Neural crest cell (in vitro differentiated cells): ENCODE measurements around the gene EMC6. TPM values are rescaled to one million over a fixed set of nuclear protein-coding genes. Genes with fewer than 3 reads are reported as not detected.

Source experiments
- DNase-seq: peaks from one replicate; pipeline ENCODE4 v3.0.0; 2021; ENCODE audit warnings: low read depth, mixed read lengths, low spot score
- H3K27ac Mint-ChIP-seq: one replicate; pipeline ENCODE4 v1.8.0; 2021; ENCODE audit warnings: mild to moderate bottlenecking, mixed read lengths; ENCODE audit not compliant: unreplicated experiment
- H3K27me3 Mint-ChIP-seq: 2 replicates; pipeline ENCODE4 v1.8.0; 2021; ENCODE audit warnings: low read depth, mild to moderate bottlenecking, mixed read lengths
- H3K36me3 Mint-ChIP-seq: 2 replicates; pipeline ENCODE4 v1.8.0; 2021; ENCODE audit warnings: low read depth, mild to moderate bottlenecking, mixed read lengths
- H3K4me1 Mint-ChIP-seq: 2 replicates; pipeline ENCODE4 v1.8.0; 2021; ENCODE audit warnings: mixed read lengths
- H3K4me3 Mint-ChIP-seq: one replicate; pipeline ENCODE4 v1.8.0; 2021; ENCODE audit warnings: mild to moderate bottlenecking, mixed read lengths
- H3K9me3 Mint-ChIP-seq: 2 replicates; pipeline ENCODE4 v1.8.0; 2021; ENCODE audit warnings: mixed read lengths
- CTCF ChIP-seq: fragments of 200-600 bp; sonication (generic); conservative IDR thresholded peaks from 2 replicates; pipeline ENCODE4 v1.5.0; 2021; ENCODE audit warnings: antibody characterized with exemption, mild to moderate bottlenecking
- total RNA-seq: library from RNA; stranded (reverse); gene quantifications from 2 replicates; pipeline ENCODE4 v1.2.1, GENCODE V29; 2021

Gene EMC6
- total RNA-seq, 1 donor from 2014 or later: 53.4 TPM

- H3K4me3 Mint-ChIP-seq: no peak overlapping the region
- H3K27me3 Mint-ChIP-seq: peaks cover 25% of the 10 kb centered on the region
- H3K36me3 Mint-ChIP-seq: no peaks in the 10 kb centered on the region
- DNase-seq: no peak
- peak overlapping the region; percentile 54 for H3K27ac Mint-ChIP-seq
- TF ChIP-seq CTCF: no peak
- no peaks in the 10 kb centered on the region for H3K9me3 Mint-ChIP-seq
- H3K4me1 Mint-ChIP-seq: peaks cover under 1% of the 10 kb centered on the region
Observed at GRCh38 chr17:3689262-3690093, 20.9 kb downstream of the EMC6 start.

- H3K36me3 Mint-ChIP-seq: no peaks in the 10 kb centered on the region
- DNase-seq: no peak
- no peaks in the 10 kb centered on the region for H3K9me3 Mint-ChIP-seq
- no peak for TF ChIP-seq CTCF
- H3K4me1 Mint-ChIP-seq: peaks cover 4% of the 10 kb centered on the region
- peaks cover 32% of the 10 kb centered on the region for H3K27me3 Mint-ChIP-seq
- no peak overlapping the region for H3K27ac Mint-ChIP-seq
- no peak overlapping the region for H3K4me3 Mint-ChIP-seq
Observed at GRCh38 chr17:3690094-3690715, 21.6 kb downstream of the EMC6 start.

GRCh38 chr17:3691617-3692067, 23.0 kb downstream of the EMC6 start:
- TF ChIP-seq CTCF: no peak
- Mint-ChIP-seq H3K27me3 (peaks cover 45% of the 10 kb centered on the region), H3K36me3 (no peaks in the 10 kb centered on the region), H3K27ac (no peak overlapping the region), H3K4me3 (no peak overlapping the region), H3K4me1 (peaks cover 4% of the 10 kb centered on the region), H3K9me3 (no peaks in the 10 kb centered on the region)
- DNase-seq: no peak

- Mint-ChIP-seq H3K27ac (no peak overlapping the region), H3K4me1 (peaks cover 4% of the 10 kb centered on the region), H3K4me3 (no peak overlapping the region), H3K9me3 (no peaks in the 10 kb centered on the region), H3K36me3 (no peaks in the 10 kb centered on the region), H3K27me3 (peaks cover 52% of the 10 kb centered on the region)
- no peak for TF ChIP-seq CTCF
- DNase-seq: no peak
Observed at GRCh38 chr17:3692346-3692745, 23.7 kb downstream of the EMC6 start.

- H3K4me1 Mint-ChIP-seq: peaks cover 4% of the 10 kb centered on the region
- no peaks in the 10 kb centered on the region for H3K9me3 Mint-ChIP-seq
- no peak for TF ChIP-seq CTCF
- peak overlapping the region; percentile 31 for H3K4me3 Mint-ChIP-seq
- no peak overlapping the region for H3K27ac Mint-ChIP-seq
- H3K36me3 Mint-ChIP-seq: no peaks in the 10 kb centered on the region
- no peak for DNase-seq
- H3K27me3 Mint-ChIP-seq: peaks cover 60% of the 10 kb centered on the region
Observed at GRCh38 chr17:3693141-3693540, 24.5 kb downstream of the EMC6 start.
